Measurements from ENCODE around the gene SSNA1.

The SSNA1 gene

GRCh38 chr9:137221506-137222111, 33.1 kb downstream of the SSNA1 start:
- no peak for DNase-seq (ENCODE audit: low spot score)

GRCh38 chr9:137222190-137223077, 34.0 kb downstream of the SSNA1 start, which contains the start of gene RNF208:
Gene RNF208 (minus strand): TSS chr9:137222240. CDS start chr9:137221212, 1,028 bp downstream.
- no peak for DNase-seq (ENCODE audit: low spot score)

DNA sequence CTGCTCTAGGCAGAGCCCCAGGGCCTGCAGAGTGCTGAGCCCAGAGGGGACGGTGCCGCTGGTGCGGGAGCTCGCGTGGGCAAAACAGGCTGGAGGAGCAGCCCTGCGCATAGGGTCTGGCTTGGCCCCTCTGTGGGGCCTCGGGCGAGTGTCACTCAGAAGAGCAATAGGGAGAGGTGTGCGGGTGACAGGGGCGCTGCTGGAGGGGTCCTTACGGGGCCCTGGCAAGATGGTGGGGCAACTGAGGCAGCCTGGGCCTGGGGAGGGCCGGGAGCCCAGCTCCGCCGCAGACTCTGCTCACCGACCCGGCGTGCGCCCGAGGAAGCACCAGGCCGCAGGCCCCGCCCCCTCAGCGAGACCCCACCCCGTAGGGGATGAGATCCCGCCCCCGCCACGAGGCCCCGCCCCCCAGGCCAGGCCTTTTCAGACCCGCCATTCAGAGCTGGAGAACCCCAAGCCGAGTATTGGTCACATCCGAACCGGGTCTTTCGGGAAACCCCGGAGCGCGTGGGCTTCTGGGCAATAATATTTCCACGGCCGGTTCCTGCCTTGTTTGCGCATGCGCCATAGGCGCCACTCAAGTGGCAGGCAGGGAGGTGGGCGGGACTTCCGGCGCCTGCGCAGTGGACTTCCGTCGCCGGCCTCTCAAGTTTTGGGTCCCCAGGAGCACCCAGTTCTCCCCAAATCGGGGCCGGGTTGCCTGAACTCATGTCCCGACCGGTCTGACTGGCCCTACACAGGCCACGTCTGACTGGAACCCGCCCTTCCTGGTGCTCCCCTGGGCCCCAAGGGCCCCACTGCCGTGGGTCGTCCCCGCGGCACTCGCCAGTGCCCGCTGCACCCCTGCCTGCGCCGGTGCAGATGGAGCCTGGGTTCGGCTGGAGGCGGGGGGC, 34.8 kb downstream of the SSNA1 start:
- DNase-seq (ENCODE audit: low spot score): peak; percentile 97

DNA sequence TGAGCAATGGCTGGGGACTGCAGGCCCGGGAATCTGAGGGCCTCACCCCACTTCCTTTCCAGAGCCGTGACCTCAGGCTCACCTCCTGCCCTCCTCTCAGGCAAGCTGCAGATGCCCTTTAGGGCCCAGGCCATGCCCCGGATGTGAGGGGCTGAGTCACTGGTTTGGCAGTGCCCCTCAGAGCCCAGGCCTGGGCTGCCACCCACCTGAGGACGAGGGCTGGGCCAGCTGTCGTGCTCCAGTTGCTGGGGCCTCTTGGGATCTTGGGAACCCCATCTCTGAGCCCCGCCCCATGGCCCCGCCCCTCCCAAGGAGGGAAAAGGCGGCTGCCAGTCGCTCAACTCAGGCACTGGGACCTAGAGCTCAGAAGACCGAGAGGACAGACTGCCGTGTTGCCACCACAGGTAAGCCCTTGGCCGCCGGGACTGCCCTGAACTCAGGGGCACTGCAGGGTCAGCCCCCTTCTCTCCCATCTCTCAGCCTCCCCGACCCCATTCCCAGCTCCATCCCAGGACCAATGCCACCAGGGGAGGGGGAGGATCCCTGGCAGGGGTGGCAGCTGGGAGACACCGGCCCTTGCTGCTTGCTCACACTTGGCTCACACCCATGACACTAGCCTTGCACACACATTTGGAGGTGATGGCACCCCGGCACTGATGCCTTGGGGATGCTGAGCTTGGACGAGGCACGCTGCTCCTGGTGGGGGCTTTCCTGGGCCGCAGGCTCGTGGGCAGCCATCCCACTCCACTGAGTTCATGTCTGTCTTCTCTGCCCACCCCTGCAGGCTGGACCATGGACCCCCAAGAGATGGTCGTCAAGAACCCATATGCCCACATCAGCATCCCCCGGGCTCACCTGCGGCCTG, 36.6 kb downstream of the SSNA1 start, which contains the start of gene CYSRT1:
TSS of gene CYSRT1 (plus strand) at position 345 of the 865 bp plus-strand sequence. CDS start at position 793, 448 bp downstream.
- DNase-seq (ENCODE audit: low spot score): no peak

DNA sequence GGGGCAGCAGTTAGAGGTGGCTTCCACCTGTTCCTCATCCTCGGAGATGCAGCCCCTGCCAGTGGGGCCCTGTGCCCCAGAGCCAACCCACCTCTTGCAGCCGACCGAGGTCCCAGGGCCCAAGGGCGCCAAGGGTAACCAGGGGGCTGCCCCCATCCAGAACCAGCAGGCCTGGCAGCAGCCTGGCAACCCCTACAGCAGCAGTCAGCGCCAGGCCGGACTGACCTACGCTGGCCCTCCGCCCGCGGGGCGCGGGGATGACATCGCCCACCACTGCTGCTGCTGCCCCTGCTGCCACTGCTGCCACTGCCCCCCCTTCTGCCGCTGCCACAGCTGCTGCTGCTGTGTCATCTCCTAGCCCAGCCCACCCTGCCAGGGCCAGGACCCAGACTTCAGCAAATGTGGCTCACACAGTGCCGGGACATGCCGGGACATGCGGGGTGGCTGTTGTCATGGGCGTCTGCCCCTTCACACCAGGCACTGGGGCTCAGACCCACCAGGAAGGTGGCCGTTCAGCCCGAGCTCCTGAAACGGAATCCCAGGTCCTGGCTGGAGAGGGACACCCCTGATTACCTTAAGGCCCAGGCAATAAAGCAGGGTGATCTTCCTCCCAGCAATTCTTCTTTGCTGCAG, 37.3 kb downstream of the SSNA1 start:
- DNase-seq (ENCODE audit: low spot score): no peak

- no peak for DNase-seq (ENCODE audit: low spot score)
Observed at GRCh38 chr9:137226338-137227053, 38.0 kb downstream of the SSNA1 start.

GRCh38 chr9:137227054-137227852, 38.8 kb downstream of the SSNA1 start, which contains the start of gene RNF224:
Gene RNF224 (plus strand): TSS chr9:137227502. CDS start chr9:137228336, 834 bp downstream.
- peak; percentile 52 for DNase-seq (ENCODE audit: low spot score)

DNA sequence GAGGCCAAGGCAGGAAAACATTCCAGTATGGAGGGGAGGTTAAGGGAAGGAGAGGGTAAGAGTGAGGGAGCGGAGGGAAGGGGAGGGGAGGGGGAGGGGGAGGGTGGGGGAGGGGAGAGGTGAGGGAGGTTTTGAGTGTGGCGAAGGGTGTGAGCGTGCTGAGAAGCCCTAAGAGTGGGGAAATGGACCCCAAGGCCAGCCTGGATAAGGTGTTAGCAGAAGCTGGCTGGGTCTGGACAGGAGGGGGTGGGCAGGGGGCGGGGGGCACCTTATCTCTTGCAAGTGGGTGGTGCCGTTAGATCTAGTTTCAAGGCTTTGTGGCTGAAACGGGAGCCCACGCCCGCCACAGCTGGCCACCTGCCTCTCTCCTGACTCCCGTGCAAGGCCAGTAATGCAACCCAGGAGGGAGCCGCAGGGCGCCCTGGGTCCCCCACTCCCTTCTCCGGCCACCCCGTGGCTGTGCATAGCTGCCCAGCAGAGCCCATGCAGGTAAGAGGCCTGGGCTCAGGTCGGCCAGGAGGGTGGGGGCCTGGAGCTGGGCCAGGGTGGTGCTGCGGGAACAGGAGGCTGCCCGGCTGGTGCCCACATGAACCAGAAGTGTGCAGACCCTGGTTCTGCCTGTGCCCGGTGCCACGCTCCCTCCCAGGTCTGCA, 39.5 kb downstream of the SSNA1 start:
- no peak for DNase-seq (ENCODE audit: low spot score)

GRCh38 chr9:137228506-137228967, 40.1 kb downstream of the SSNA1 start:
- DNase-seq (ENCODE audit: low spot score): no peak

GRCh38 chr9:137228968-137229896, 40.8 kb downstream of the SSNA1 start:
- no peak for DNase-seq (ENCODE audit: low spot score)

GRCh38 chr9:137229903-137230704, 41.6 kb downstream of the SSNA1 start:
- no peak for DNase-seq (ENCODE audit: low spot score)

DNA sequence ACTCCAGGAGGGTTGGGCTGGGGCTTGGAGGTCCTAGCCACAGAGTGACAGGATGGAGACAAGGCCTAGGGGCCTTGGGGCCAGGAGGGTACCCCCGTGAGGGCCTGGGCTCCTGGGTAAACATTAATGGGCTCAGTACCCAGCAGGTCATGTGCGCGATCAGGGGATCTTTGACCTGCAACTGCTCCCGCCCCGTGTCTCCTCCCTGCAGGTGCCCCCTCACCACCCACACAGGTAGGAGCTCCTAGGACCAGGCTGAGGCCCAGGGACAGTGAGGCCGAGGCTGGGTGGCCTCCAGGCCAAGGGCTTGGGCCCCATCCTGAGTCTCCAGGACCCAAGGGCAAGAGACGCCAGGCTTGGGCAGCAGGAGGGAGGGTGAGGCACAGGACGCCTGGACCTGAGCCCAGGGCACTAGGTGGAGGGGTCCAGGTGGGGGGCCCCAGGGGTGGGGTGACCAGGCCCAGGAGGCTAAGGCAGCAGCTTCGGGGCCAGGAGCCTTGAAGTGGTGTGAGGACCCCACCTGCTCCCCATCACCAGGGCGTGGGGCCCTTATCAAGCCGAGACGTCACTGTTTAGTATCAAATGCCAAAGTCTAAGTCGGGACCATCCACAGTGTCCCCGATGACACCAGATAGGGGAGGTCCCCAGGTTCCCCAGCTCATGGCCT, 42.4 kb downstream of the SSNA1 start, which contains the start of gene SLC34A3:
TSS of gene SLC34A3 (plus strand) at position 197 of the 667 bp plus-strand sequence. CDS start 802 bp downstream, outside the sequence.
- DNase-seq (ENCODE audit: low spot score): no peak

DNA sequence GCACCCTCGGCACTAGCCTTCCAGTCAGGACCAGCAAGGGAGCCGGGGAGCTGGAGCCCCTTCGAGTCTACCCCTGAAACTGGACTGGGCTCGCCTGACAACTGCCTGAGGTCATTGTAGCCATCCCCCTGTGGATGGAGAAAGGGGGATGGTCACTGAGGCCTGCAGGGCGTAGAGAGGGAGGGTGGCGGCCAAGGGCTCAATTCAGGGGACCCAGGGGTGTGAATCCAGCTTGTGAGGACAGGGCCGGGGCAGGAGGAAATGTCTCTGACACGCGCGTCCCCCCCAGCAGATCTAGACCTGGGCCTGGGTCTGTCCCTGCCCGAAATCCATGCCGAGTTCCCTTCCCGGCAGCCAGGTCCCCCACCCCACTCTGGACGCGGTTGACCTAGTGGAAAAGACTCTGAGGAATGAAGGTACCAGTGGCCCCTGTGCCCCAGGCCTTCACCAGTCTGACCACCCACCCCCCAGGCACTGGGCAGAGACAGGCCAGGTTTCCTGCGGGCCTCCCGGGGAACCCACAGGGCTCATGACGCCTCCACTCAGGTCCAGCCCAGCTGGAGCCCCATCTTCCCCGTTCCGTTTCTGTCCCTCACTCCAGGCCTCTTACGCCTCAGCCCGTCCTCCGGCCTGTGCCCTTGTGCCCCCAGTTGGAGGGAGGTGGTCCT, 43.0 kb downstream of the SSNA1 start:
- no peak for DNase-seq (ENCODE audit: low spot score)

GRCh38 chr9:137232101-137232500, 43.6 kb downstream of the SSNA1 start:
- DNase-seq (ENCODE audit: low spot score): no peak

- no peak for DNase-seq (ENCODE audit: low spot score)
Observed at GRCh38 chr9:137232510-137232909, 44.0 kb downstream of the SSNA1 start.

All from pons (tissue), 1 donor.